ENCODE measurements around the gene SIGMAR1. TPM values are rescaled to one million over a fixed set of nuclear protein-coding genes. Genes with fewer than 3 reads are reported as not detected.

SIGMAR1 gene
- polyA plus RNA-seq, 1 donor from 2014 or later = 52.5 TPM

GRCh38 chr9:34629491-34629808 is 8.1 kb downstream of the SIGMAR1 start:
- Histone ChIP-seq H3K9me2 (ENCODE audit: insufficient read depth, low read length) (no peaks in the 10 kb centered on the region), H4K20me1 (ENCODE audit: insufficient read depth) (no peaks in the 10 kb centered on the region), H3K79me2 (replicated peaks; ENCODE audit: insufficient read depth, low read length) (no peaks in the 10 kb centered on the region), H2AFZ (ENCODE audit: low read depth, low read length) (no peak overlapping the region), H3K27me3 (ENCODE audit: insufficient read depth, low read depth, low read length) (peaks cover 25% of the 10 kb centered on the region), H3K27ac (ENCODE audit: low read length) (no peak overlapping the region), H3K36me3 (ENCODE audit: insufficient read depth, low read length) (no peaks in the 10 kb centered on the region), H3F3A (ENCODE audit: insufficient read depth, low read length, poor library complexity, severe bottlenecking) (no peaks in the 10 kb centered on the region), H3K9ac (ENCODE audit: low read length) (no peak overlapping the region), H3K9me3 (ENCODE audit: low read length) (no peaks in the 10 kb centered on the region), H3K4me2 (ENCODE audit: low read length) (no peak overlapping the region), H3K4me3 (ENCODE audit: low read length) (peak overlapping the region; percentile 62)
- TF ChIP-seq TAF1 (IDR thresholded peaks at IDR 0.05; ENCODE audit: low read depth) (no peak), RAD21 (conservative IDR thresholded peaks at IDR 0.05) (no peak), REST (IDR thresholded peaks at IDR 0.05; ENCODE audit: borderline replicate concordance) (no peak), EP300 (conservative IDR thresholded peaks at IDR 0.05; ENCODE audit: poor library complexity, severe bottlenecking) (no peak), MXI1 (conservative IDR thresholded peaks at IDR 0.05; ENCODE audit: poor library complexity, severe bottlenecking) (no peak), EZH2 (IDR thresholded peaks at IDR 0.05; ENCODE audit: borderline replicate concordance, insufficient read depth, low read length, poor library complexity, severe bottlenecking) (no peak), SMC3 (conservative IDR thresholded peaks at IDR 0.05; ENCODE audit: poor library complexity) (no peak), POLR2AphosphoS5 (IDR thresholded peaks at IDR 0.05) (no peak)
- TF ChIP-seq, protein P1, sequence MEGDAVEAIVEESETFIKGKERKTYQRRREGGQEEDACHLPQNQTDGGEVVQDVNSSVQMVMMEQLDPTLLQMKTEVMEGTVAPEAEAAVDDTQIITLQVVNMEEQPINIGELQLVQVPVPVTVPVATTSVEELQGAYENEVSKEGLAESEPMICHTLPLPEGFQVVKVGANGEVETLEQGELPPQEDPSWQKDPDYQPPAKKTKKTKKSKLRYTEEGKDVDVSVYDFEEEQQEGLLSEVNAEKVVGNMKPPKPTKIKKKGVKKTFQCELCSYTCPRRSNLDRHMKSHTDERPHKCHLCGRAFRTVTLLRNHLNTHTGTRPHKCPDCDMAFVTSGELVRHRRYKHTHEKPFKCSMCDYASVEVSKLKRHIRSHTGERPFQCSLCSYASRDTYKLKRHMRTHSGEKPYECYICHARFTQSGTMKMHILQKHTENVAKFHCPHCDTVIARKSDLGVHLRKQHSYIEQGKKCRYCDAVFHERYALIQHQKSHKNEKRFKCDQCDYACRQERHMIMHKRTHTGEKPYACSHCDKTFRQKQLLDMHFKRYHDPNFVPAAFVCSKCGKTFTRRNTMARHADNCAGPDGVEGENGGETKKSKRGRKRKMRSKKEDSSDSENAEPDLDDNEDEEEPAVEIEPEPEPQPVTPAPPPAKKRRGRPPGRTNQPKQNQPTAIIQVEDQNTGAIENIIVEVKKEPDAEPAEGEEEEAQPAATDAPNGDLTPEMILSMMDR (IDR thresholded peaks at IDR 0.05; ENCODE audit: poor library complexity, severe bottlenecking) = no peak

DNA sequence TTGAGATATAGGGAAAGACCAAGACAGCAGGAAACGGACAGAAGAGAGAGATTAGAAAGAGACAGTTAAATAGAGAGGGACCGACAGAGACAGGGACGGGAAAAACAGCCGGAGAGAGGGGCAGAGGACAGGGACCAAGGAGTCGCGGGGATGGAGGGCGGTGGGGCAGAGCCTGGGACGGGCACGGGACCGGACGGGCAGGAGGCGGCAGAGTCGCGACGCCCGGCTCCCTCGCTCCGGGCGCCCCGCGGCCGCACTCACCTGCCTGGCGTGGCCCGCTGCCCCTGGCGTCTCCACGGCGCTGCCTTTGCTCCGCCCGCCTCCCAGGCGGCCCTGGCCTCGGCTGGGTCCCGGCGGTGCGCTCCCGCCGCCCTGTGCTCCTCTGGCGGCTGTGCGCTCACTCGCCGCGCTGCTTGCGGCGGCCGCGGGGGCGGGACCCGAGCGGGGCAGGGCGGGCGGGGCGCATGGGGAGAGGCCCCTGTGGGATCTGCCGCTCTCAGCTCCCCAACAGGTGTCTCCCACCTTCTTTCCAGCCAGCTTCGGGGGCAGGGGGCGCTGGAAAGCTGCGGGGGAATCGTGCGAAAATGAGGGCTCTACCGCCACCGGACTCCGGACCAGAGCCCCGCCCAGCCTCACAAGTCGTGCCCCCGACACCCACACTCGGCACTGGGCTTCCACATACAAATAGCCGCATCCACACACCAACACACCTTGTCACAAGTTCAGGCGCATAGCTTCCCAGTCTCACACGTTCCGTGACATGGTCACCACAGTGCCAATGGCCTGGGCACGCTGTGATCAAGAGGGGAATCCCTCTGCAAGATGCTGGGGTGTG is 8.7 kb downstream of the SIGMAR1 start, which contains the start of gene ARID3C:
ARID3C (minus strand) TSS at position 411 of the 835 bp plus-strand sequence. CDS start 1,052 bp downstream, outside the sequence.
- peak within 1 kb of the TSS; percentile 62 for H3K4me3 ChIP-seq (ENCODE audit: low read length)

More for the DNA sequence above, 8.7 kb downstream of the SIGMAR1 start, which contains the start of gene ARID3C:
- Histone ChIP-seq H3K9me2 (ENCODE audit: insufficient read depth, low read length) (no peaks in the 10 kb centered on the region), H3K27ac (ENCODE audit: low read length) (no peak within 1 kb of the TSS), H3K9ac (ENCODE audit: low read length) (peak within 1 kb of the TSS; percentile 49), H3K79me2 (replicated peaks; ENCODE audit: insufficient read depth, low read length) (no peaks in the 10 kb centered on the region), H4K20me1 (ENCODE audit: insufficient read depth) (no peaks in the 10 kb centered on the region), H3K9me3 (ENCODE audit: low read length) (no peaks in the 10 kb centered on the region), H3K36me3 (ENCODE audit: insufficient read depth, low read length) (no peaks in the 10 kb centered on the region), H3K27me3 (ENCODE audit: insufficient read depth, low read depth, low read length) (peaks cover 25% of the 10 kb centered on the region), H3F3A (ENCODE audit: insufficient read depth, low read length, poor library complexity, severe bottlenecking) (no peaks in the 10 kb centered on the region), H3K4me2 (ENCODE audit: low read length) (no peak within 1 kb of the TSS), H2AFZ (ENCODE audit: low read depth, low read length) (no peak within 1 kb of the TSS)
- TF ChIP-seq EZH2 (IDR thresholded peaks at IDR 0.05; ENCODE audit: borderline replicate concordance, insufficient read depth, low read length, poor library complexity, severe bottlenecking) = no peak
- no peak for TF ChIP-seq REST (IDR thresholded peaks at IDR 0.05; ENCODE audit: borderline replicate concordance)
- no peak for TF ChIP-seq EP300 (conservative IDR thresholded peaks at IDR 0.05; ENCODE audit: poor library complexity, severe bottlenecking)
- no peak for TF ChIP-seq POLR2AphosphoS5 (IDR thresholded peaks at IDR 0.05)
- no peak for TF ChIP-seq TAF1 (IDR thresholded peaks at IDR 0.05; ENCODE audit: low read depth)
- TF ChIP-seq SMC3 (conservative IDR thresholded peaks at IDR 0.05; ENCODE audit: poor library complexity) = no peak
- TF ChIP-seq RAD21 (conservative IDR thresholded peaks at IDR 0.05) = no peak
- TF ChIP-seq, protein P1 (IDR thresholded peaks at IDR 0.05; ENCODE audit: poor library complexity, severe bottlenecking) = no peak
- TF ChIP-seq MXI1 (conservative IDR thresholded peaks at IDR 0.05; ENCODE audit: poor library complexity, severe bottlenecking) = no peak
